IMR-90 (cell line): ENCODE results near the gene PXYLP1. TPM values are rescaled to one million over a fixed set of nuclear protein-coding genes. Genes with fewer than 3 reads are reported as not detected.

ENCODE experiments used
- ATAC-seq: fragments of 200-7000 bp; cut with Tn5 transposase; 2 replicates; pipeline ENCODE4 v1.9.1; 2020; ENCODE audit warnings: low read depth, mild to moderate bottlenecking, moderate library complexity
- BruUV-seq: library from RNA; stranded (reverse); fragments of 400-500 nt; replicated peaks from 2 replicates; lab custom pipeline; 2021; lab: Mats Ljungman, UMichigan
- CTCF ChIA-PET: fragments of 300-600 bp; formaldehyde crosslinking; extraction: SDS; loops from one replicate; lab custom pipeline; 2021; ENCODE audit warnings: antibody characterized with exemption; lab: Yijun Ruan, JAX
- POLR2A ChIA-PET: fragments of 300-600 bp; sonication (Branson Sonifier 250); formaldehyde crosslinking; loops from one replicate; lab custom pipeline; 2022; ENCODE audit warnings: antibody characterized with exemption; ENCODE audit not compliant: unreplicated experiment; lab: Charles Lee
- DNase-seq: peaks from one replicate; pipeline ENCODE4 v3.0.0; 2013
- H2AFZ ChIP-seq: replicated peaks from 2 replicates; pipeline ENCODE3; 2013; ENCODE audit warnings: low read length, mild to moderate bottlenecking; ENCODE audit not compliant: poor library complexity
- H2AK5ac ChIP-seq: 2 replicates; pipeline ENCODE4 v1.6.1; 2013; ENCODE audit warnings: low read depth, low read length, inconsistent platforms
- H2AK9ac ChIP-seq: replicated peaks from 2 replicates; pipeline ENCODE3; 2013; ENCODE audit warnings: mild to moderate bottlenecking, low read depth, low read length, moderate library complexity; ENCODE audit not compliant: poor library complexity
- H2BK120ac ChIP-seq: 2 replicates; pipeline ENCODE4 v1.6.1; 2013; ENCODE audit warnings: low read depth, low read length, inconsistent platforms
- H2BK15ac ChIP-seq: 3 replicates; pipeline ENCODE4 v1.6.1; 2013; ENCODE audit warnings: low read depth, low read length, inconsistent platforms
- H2BK20ac ChIP-seq: 2 replicates; pipeline ENCODE4 v1.6.1; 2013; ENCODE audit warnings: low read depth, mild to moderate bottlenecking, inconsistent platforms, low read length, moderate library complexity
- H2BK5ac ChIP-seq: 2 replicates; pipeline ENCODE4 v1.6.1; 2013; ENCODE audit warnings: mild to moderate bottlenecking, low read depth, low read length, inconsistent platforms; ENCODE audit not compliant: poor library complexity, severe bottlenecking
- H3K14ac ChIP-seq: replicated peaks from 2 replicates; pipeline ENCODE4 v1.6.1; 2013; ENCODE audit warnings: low read depth, low read length, inconsistent platforms
- H3K18ac ChIP-seq: 2 replicates; pipeline ENCODE4 v1.6.1; 2013; ENCODE audit warnings: low read depth, low read length, control low read depth
- H3K23ac ChIP-seq: 2 replicates; pipeline ENCODE4 v1.6.1; 2013; ENCODE audit warnings: low read depth, low read length, inconsistent platforms
- H3K27ac ChIP-seq: 2 replicates; pipeline ENCODE4 v1.5.1; 2013; ENCODE audit warnings: mild to moderate bottlenecking, control low read depth, low read length; ENCODE audit not compliant: insufficient read depth
- H3K27me3 ChIP-seq: 2 replicates; pipeline ENCODE4 v1.6.1; 2013; ENCODE audit warnings: low read length; ENCODE audit not compliant: control insufficient read depth, insufficient read depth
- H3K36me3 ChIP-seq: 2 replicates; pipeline ENCODE4 v1.6.1; 2013; ENCODE audit warnings: low read length, mixed read lengths; ENCODE audit not compliant: control insufficient read depth, insufficient read depth
- H3K4ac ChIP-seq: 2 replicates; pipeline ENCODE4 v1.6.1; 2013; ENCODE audit warnings: low read depth, low read length, inconsistent platforms
- H3K4me1 ChIP-seq: 2 replicates; pipeline ENCODE4 v1.6.1; 2013; ENCODE audit warnings: low read length, mixed read lengths; ENCODE audit not compliant: control insufficient read depth, insufficient read depth
- H3K4me2 ChIP-seq: 2 replicates; pipeline ENCODE4 v1.6.1; 2013; ENCODE audit warnings: low read depth, mild to moderate bottlenecking, control low read depth, low read length, moderate library complexity
- H3K4me3 ChIP-seq: 2 replicates; pipeline ENCODE4 v1.5.1; 2013; ENCODE audit warnings: low read depth, mild to moderate bottlenecking, control low read depth, low read length, moderate library complexity; ENCODE audit not compliant: insufficient read depth
- H3K56ac ChIP-seq: 2 replicates; pipeline ENCODE4 v1.6.1; 2013; ENCODE audit warnings: low read length, inconsistent platforms; ENCODE audit not compliant: insufficient read depth; ENCODE audit errors: extremely low read depth
- H3K79me1 ChIP-seq, 2 experiments: 2 replicates each; pipeline ENCODE4 v1.6.1; 2013; ENCODE audit warnings: low read length in 2 of 2, inconsistent platforms in 1 of 2, low read depth in 1 of 2
- H3K9ac ChIP-seq: 2 replicates; pipeline ENCODE4 v1.6.1; 2013; ENCODE audit warnings: low read depth, low read length, control low read depth
- H3K9me1 ChIP-seq: 2 replicates; pipeline ENCODE4 v1.6.1; 2013; ENCODE audit warnings: low read length, inconsistent platforms; ENCODE audit not compliant: insufficient read depth
- H3K9me3 ChIP-seq: 2 replicates; pipeline ENCODE4 v1.6.1; 2013; ENCODE audit warnings: low read length; ENCODE audit not compliant: control insufficient read depth, insufficient read depth
- H4K20me1 ChIP-seq: 2 replicates; pipeline ENCODE4 v1.6.1; 2013; ENCODE audit warnings: low read length, inconsistent platforms; ENCODE audit not compliant: insufficient read depth
- H4K5ac ChIP-seq: 2 replicates; pipeline ENCODE4 v1.6.1; 2013; ENCODE audit warnings: mild to moderate bottlenecking, low read depth, low read length, control low read depth
- H4K8ac ChIP-seq, 2 experiments: 2 replicates each; pipeline ENCODE4 v1.6.1; 2013; ENCODE audit warnings: low read depth in 2 of 2, low read length in 2 of 2, control low read depth in 1 of 2, inconsistent platforms in 1 of 2
- H4K91ac ChIP-seq: 2 replicates; pipeline ENCODE4 v1.6.1; 2013; ENCODE audit warnings: low read depth, low read length, inconsistent platforms; ENCODE audit not compliant: insufficient read depth
- BHLHE40 ChIP-seq: fragments of 150-350 bp; IDR thresholded peaks from 2 replicates; pipeline ENCODE4 v1.6.1; 2016; ENCODE audit warnings: mild to moderate bottlenecking, low read depth, low read length
- CEBPB ChIP-seq: IDR thresholded peaks from 2 replicates; pipeline ENCODE4 v1.6.1; 2012; ENCODE audit warnings: low read depth, low read length, improper control_type of control experiment
- CHD1 ChIP-seq: IDR thresholded peaks from 2 replicates; pipeline ENCODE4 v1.6.1; 2012; ENCODE audit warnings: low read depth, low read length, improper control_type of control experiment
- CTCF ChIP-seq: conservative IDR thresholded peaks from 2 replicates; pipeline ENCODE4 v1.5.1; 2012; ENCODE audit warnings: mild to moderate bottlenecking, low read depth, low read length, improper control_type of control experiment
- ELK1 ChIP-seq: fragments of 150-350 bp; IDR thresholded peaks from 2 replicates; pipeline ENCODE4 v1.6.1; 2016; ENCODE audit warnings: low read depth, mild to moderate bottlenecking, low read length, moderate library complexity, borderline replicate concordance
- FOS ChIP-seq: fragments of 150-350 bp; IDR thresholded peaks from 2 replicates; pipeline ENCODE4 v1.6.1; 2016; ENCODE audit warnings: low read depth, low read length
- MAFK ChIP-seq: IDR thresholded peaks from 2 replicates; pipeline ENCODE4 v1.6.1; 2012; ENCODE audit warnings: low read depth, low read length, improper control_type of control experiment
- MAZ ChIP-seq: IDR thresholded peaks from 2 replicates; pipeline ENCODE4 v1.6.1; 2012; ENCODE audit warnings: low read depth, mild to moderate bottlenecking, low read length, improper control_type of control experiment, moderate library complexity, borderline replicate concordance
- MXI1 ChIP-seq: IDR thresholded peaks from 2 replicates; pipeline ENCODE4 v1.6.1; 2012; ENCODE audit warnings: low read depth, mild to moderate bottlenecking, low read length, moderate library complexity, borderline replicate concordance
- NFE2L2 ChIP-seq: fragments of 150-350 bp; IDR thresholded peaks from 2 replicates; pipeline ENCODE4 v1.6.1; 2016; ENCODE audit warnings: low read depth, mild to moderate bottlenecking, low read length
- POLR2A ChIP-seq: IDR thresholded peaks from 2 replicates; pipeline ENCODE4 v1.6.1; 2012; ENCODE audit warnings: mild to moderate bottlenecking, low read depth, low read length
- RAD21 ChIP-seq: IDR thresholded peaks from 2 replicates; pipeline ENCODE4 v1.6.1; 2012; ENCODE audit warnings: low read length, improper control_type of control experiment
- RCOR1 ChIP-seq: IDR thresholded peaks from 2 replicates; pipeline ENCODE4 v1.6.1; 2012; ENCODE audit warnings: mild to moderate bottlenecking, low read length, improper control_type of control experiment; ENCODE audit not compliant: insufficient replicate concordance
- RFX5 ChIP-seq: IDR thresholded peaks from 2 replicates; pipeline ENCODE4 v1.8.0; 2012; ENCODE audit warnings: low read depth, mild to moderate bottlenecking, low read length, moderate library complexity
- SMC3 ChIP-seq: fragments of 150-350 bp; IDR thresholded peaks from 2 replicates; pipeline ENCODE4 v1.6.1; 2016; ENCODE audit warnings: low read depth, mild to moderate bottlenecking, antibody characterized with exemption, low read length, moderate library complexity
- USF2 ChIP-seq: fragments of 150-350 bp; IDR thresholded peaks from 2 replicates; pipeline ENCODE4 v1.6.1; 2017; ENCODE audit warnings: mild to moderate bottlenecking, antibody characterized with exemption, low read length, low read depth
- WGBS, 2 experiments: methylation state at CpG; one replicate each; pipeline versions ENCODE4 v1.1.5 to v1.1.7; 2013; ENCODE audit warnings: missing lambda C conversion rate in 2 of 2; ENCODE audit not compliant: insufficient read length in 1 of 2; ENCODE audit errors: extremely low coverage in 2 of 2; 5-methylcytosine and 5-hydroxymethylcytosine counted together
- dilution Hi-C: fragments of 300-500 bp; cut with HindIII; formaldehyde crosslinking; loops from one replicate; pipeline ENCODE4 v1.14.3; 2018; ENCODE audit warnings: low sequenced_read_pairs; ENCODE audit not compliant: unreplicated experiment
- in situ Hi-C: fragments of 300-500 bp; cut with MboI; formaldehyde crosslinking; loops from 3 replicates; pipeline ENCODE4 v1.14.3; 2019; ENCODE audit warnings: low sequenced_read_pairs, inconsistent platforms, mixed read lengths
- intact Hi-C: fragments of 100-400 bp; cut with micrococcal nuclease; formaldehyde crosslinking; loops from 2 replicates; pipeline ENCODE4 v1.10.0; 2022
- polyA plus RNA-seq, 3 experiments: library from polyadenylated mRNA; depleted of rRNA; stranded (reverse); fragments of >200 nt; gene quantifications; 2 replicates each; pipeline ENCODE4 v1.2.3, GENCODE V29; 2012; ENCODE audit warnings: low replicate concordance in 1 of 3
- total RNA-seq: library from RNA; depleted of rRNA; stranded (reverse); fragments of >200 nt; gene quantifications from 2 replicates; pipeline ENCODE4 v1.2.3, GENCODE V29; 2012

Gene PXYLP1
- total and polyA plus RNA-seq, 2 of the 4 experiments (the other 2 are of a cell fraction): 11.7 to 15.6 TPM

GRCh38 chr3:141212101-141212500 lies 19.5 kb upstream of the PXYLP1 start:
- no peak overlapping the region for H3K56ac ChIP-seq
- peaks cover 4% of the 10 kb centered on the region for H3K27me3 ChIP-seq
- no peak overlapping the region for H2AFZ ChIP-seq
- H3K23ac ChIP-seq: no peak overlapping the region
- no peak overlapping the region for H4K91ac ChIP-seq
- H3K18ac ChIP-seq: no peak overlapping the region
- CTCF ChIA-PET: no interaction called here
- H4K8ac ChIP-seq: no peak overlapping the region
- ATAC-seq (no peak), DNase-seq (no peak)
- H4K5ac ChIP-seq: no peak overlapping the region
- in situ Hi-C loops (no loop called here), dilution Hi-C loops (no loop called here), intact Hi-C loops (no loop called here)
- no peak overlapping the region for H3K14ac ChIP-seq
- H2AK5ac ChIP-seq: no peak overlapping the region
- H2AK9ac ChIP-seq: no peak overlapping the region
- H3K4ac ChIP-seq: no peak overlapping the region
- H3K4me2 ChIP-seq: no peak overlapping the region
- TF ChIP-seq USF2: no peak
- no peak for TF ChIP-seq POLR2A
- TF ChIP-seq CTCF: no peak
- no peak for TF ChIP-seq ELK1
- no peak for TF ChIP-seq MAZ
- no peak for TF ChIP-seq NFE2L2
- no peak for TF ChIP-seq MAFK
- no peak for TF ChIP-seq RFX5
- TF ChIP-seq BHLHE40: no peak
- no peak for TF ChIP-seq MXI1
- no peak for TF ChIP-seq RCOR1
- TF ChIP-seq CEBPB: no peak
- TF ChIP-seq FOS: no peak
- TF ChIP-seq SMC3: no peak
- TF ChIP-seq CHD1: no peak
- TF ChIP-seq RAD21: no peak
- H2BK15ac ChIP-seq: no peak overlapping the region
- no peak overlapping the region for H2BK20ac ChIP-seq
- H3K27ac ChIP-seq: no peak overlapping the region
- no peaks in the 10 kb centered on the region for H3K79me1 ChIP-seq
- no peak overlapping the region for H3K4me3 ChIP-seq
- H3K36me3 ChIP-seq: no peaks in the 10 kb centered on the region
- no TSS peak for BruUV-seq
- H3K4me1 ChIP-seq: no peaks in the 10 kb centered on the region
- H3K9me3 ChIP-seq: 0 out of 2 replicates have a peak, but pooled peaks cover 5% of the 10 kb centered on the region
- no peak overlapping the region for H2BK120ac ChIP-seq
- H3K9ac ChIP-seq: no peak overlapping the region
- H4K20me1 ChIP-seq: no peaks in the 10 kb centered on the region
- POLR2A ChIA-PET: no interaction called here
- WGBS, 2 experiments: no CpG with 5 or more reads among the region's 2 CpGs
- H2BK5ac ChIP-seq: no peak overlapping the region
- no peaks in the 10 kb centered on the region for H3K9me1 ChIP-seq
